Right ventricle myocardium superior (tissue), 1 donor: ENCODE measurements around the gene GNRH2. TPM values are rescaled to one million over a fixed set of nuclear protein-coding genes. Genes with fewer than 3 reads are reported as not detected.

ENCODE experiments used
- ATAC-seq: fragments of 200-7000 bp; cut with Tn5 transposase; one replicate; pipeline ENCODE4 v1.9.1; 2020; ENCODE audit warnings: mild to moderate bottlenecking; ENCODE audit not compliant: poor library complexity
- DNase-seq: peaks from one replicate; pipeline ENCODE4 v3.0.0-alpha.2; 2020
- intact Hi-C: fragments of 100-400 bp; cut with DNase I; formaldehyde crosslinking; loops from one replicate; pipeline ENCODE4 v1.11.2; 2022
- total RNA-seq: library from RNA; stranded (reverse); fragmentation: NEBNext Ultra II Directional; extraction: Animal tissue kit (Norgen Biotek cat#: 25700); gene quantifications from one replicate; pipeline ENCODE4 v1.2.1, GENCODE V29; 2021
- donor health status: DM: no; HTN: yes; CAD: no; lungs with severe emphysema.

The GNRH2 gene
- total RNA-seq, 1 donor from 2014 or later: not detected

- intact Hi-C loops: no loop called here
- ATAC-seq: no peak
- no peak for DNase-seq
Observed at GRCh38 chr20:3088031-3088430, 44.6 kb downstream of the GNRH2 start.

GRCh38 chr20:3090565-3090964 lies 47.1 kb downstream of the GNRH2 start:
- DNase-seq: no peak
- no peak for ATAC-seq
- intact Hi-C loops: no loop called here

- ATAC-seq (peak; percentile 73), DNase-seq (peak; percentile 38)
- intact Hi-C loops: no loop called here
Observed at GRCh38 chr20:3092611-3093379, 49.4 kb downstream of the GNRH2 start.

GRCh38 chr20:3093861-3094361 lies 50.5 kb downstream of the GNRH2 start:
- DNase-seq (no peak), ATAC-seq (no peak)
- intact Hi-C loops: no loop called here

DNA sequence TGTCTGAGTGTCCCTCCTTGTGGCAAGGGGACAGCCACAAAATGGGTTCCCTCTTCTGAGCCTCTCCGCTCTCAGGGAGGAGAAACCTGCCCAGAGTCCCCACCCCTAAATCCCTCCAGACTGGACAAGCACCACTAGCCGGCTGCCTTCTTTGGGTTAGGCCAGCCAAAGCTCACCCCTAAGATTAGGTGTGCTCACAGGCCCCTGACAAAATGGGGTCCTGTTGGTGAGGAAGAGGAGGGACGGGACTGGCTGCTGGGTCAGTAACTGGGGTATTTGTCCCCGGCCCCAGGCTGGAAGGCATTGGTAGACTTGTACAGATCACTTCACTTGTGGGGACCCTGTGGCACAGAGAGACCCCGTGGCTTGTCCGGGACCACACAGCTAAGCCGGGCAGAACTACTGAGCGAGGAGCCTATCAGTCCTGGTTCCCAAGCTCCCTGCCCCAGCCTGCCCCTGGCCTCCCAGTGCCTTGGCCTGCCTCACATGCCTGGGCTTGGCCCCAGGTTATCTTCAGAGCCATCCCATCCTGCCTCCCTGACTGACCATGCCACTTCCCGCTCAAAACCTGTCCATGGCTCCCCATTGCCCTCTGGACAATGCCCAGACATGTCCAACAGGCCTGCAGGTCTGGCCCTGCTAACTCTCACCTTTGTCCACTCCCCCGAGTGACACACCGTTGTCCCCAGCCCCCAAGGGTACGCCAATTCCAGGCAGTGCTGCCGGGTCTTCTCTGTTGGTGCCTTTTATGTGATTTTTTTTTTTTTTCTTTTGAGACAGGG lies 51.6 kb downstream of the GNRH2 start:
- ATAC-seq (no peak), DNase-seq (no peak)
- intact Hi-C loops: no loop called here

Other genes with a start within 250 kb of the GNRH2 start
- gene CPXM1, start 243.0 kb upstream of the GNRH2 start, total RNA-seq: 1.0 TPM
- gene C20orf141, start 228.6 kb upstream of the GNRH2 start, total RNA-seq: not detected
- not detected for gene TMEM239, start 227.3 kb upstream of the GNRH2 start, total RNA-seq
- 7.3 TPM for gene PCED1A, start 203.0 kb upstream of the GNRH2 start, total RNA-seq
- gene VPS16, start 202.9 kb upstream of the GNRH2 start, total RNA-seq: 17.1 TPM
- 24.2 TPM for gene PTPRA, start 170.1 kb upstream of the GNRH2 start, total RNA-seq
- 49.9 TPM for gene MRPS26, start 2.4 kb downstream of the GNRH2 start, total RNA-seq
- gene OXT, start 28.0 kb downstream of the GNRH2 start, total RNA-seq: not detected
- gene AVP, start 41.1 kb downstream of the GNRH2 start, total RNA-seq: 0.51 TPM
- gene FASTKD5, start 116.2 kb downstream of the GNRH2 start, total RNA-seq: 24.8 TPM
- gene UBOX5, start 116.2 kb downstream of the GNRH2 start, total RNA-seq: 2.8 TPM
- 18.3 TPM for gene LZTS3, start 129.9 kb downstream of the GNRH2 start, total RNA-seq
- gene DDRGK1, start 161.1 kb downstream of the GNRH2 start, total RNA-seq: 36.4 TPM
- gene ITPA, start 165.9 kb downstream of the GNRH2 start, total RNA-seq: 19.0 TPM
- 0.16 TPM for gene SLC4A11, start 195.6 kb downstream of the GNRH2 start, total RNA-seq